ENCODE data around the gene ACYP1.
A peak's percentile ranks its signal among the peaks of the same experiment; 100 is the strongest.

ACYP1 gene

DNA sequence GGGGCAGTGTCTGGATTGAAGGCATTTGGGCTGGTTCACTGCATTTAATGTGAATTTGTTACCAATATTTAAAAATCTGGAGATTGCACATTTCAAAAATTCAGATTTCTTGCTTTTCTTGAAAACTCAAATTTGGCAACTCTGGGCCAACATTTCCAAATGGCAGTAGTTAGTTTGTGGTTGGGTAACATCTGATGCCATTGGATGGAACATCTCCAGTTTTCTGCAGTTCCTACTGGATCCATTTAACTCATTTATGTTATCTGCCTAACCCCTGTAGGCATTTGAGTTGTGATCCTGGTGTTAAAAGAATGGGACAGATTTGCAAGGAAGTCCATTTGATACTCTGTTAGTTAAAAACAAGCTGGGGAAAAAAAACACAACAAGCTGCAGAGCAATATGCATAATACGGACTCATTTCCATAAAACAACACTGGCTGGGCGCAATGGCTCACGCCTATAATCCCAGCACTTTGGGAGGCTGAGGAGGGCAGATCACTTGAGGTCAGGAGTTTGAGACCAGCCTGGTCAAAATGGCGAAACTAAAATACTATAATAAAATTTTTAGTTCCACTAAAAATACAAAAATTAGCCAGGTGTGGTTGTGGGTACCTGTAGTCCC is 53.2 kb downstream of the ACYP1 start:
- no peak for DNase-seq (ENCODE audit: low spot score in 2 of 2)
- Mint-ChIP-seq H3K4me1 (peaks cover 2% of the 10 kb centered on the region), H3K27ac (no peak overlapping the region), H3K4me3 (no peak overlapping the region), H3K36me3 (peaks cover 23% of the 10 kb centered on the region), H3K27me3 (no peaks in the 10 kb centered on the region), H3K9me3 (no peaks in the 10 kb centered on the region)
- no peak for ATAC-seq (ENCODE audit: low read depth)

DNA sequence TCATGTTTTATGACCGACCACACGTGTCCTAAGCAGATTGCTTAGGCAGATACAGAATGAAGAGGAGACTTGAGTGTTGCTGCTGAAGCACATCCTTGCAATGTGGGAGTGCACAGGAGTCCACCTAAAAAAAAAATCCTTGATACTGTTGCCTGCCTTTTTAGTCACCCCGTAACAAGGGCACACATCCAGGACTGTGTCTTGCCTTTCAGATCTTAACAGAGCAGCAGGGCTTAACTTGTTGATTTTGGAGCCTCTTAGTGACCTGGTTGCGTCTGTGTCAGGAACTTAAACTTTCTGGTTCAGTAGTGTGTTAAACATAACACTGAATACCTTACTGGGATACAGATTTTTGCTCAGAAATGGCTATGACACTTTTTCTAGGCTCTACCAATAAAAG is 54.6 kb downstream of the ACYP1 start:
- H3K4me3 Mint-ChIP-seq: no peak overlapping the region
- no peak for ATAC-seq (ENCODE audit: low read depth)
- no peaks in the 10 kb centered on the region for H3K9me3 Mint-ChIP-seq
- H3K27me3 Mint-ChIP-seq: no peaks in the 10 kb centered on the region
- no peak overlapping the region for H3K27ac Mint-ChIP-seq
- peaks cover 4% of the 10 kb centered on the region for H3K4me1 Mint-ChIP-seq
- no peak for DNase-seq (ENCODE audit: low spot score in 2 of 2)
- peaks cover 30% of the 10 kb centered on the region for H3K36me3 Mint-ChIP-seq

- ATAC-seq (ENCODE audit: low read depth) (no peak), DNase-seq (ENCODE audit: low spot score in 2 of 2) (no peak)
- no peak overlapping the region for H3K4me3 Mint-ChIP-seq
- peaks cover 27% of the 10 kb centered on the region for H3K36me3 Mint-ChIP-seq
- H3K27me3 Mint-ChIP-seq: no peaks in the 10 kb centered on the region
- H3K9me3 Mint-ChIP-seq: no peaks in the 10 kb centered on the region
- H3K27ac Mint-ChIP-seq: no peak overlapping the region
- peaks cover 15% of the 10 kb centered on the region for H3K4me1 Mint-ChIP-seq
These were observed 58.5 kb downstream of the ACYP1 start for GRCh38 chr14:75005357-75005756.

GRCh38 chr14:75003250-75004027 is 60.4 kb downstream of the ACYP1 start:
- H3K36me3 Mint-ChIP-seq: peaks cover 19% of the 10 kb centered on the region
- peak overlapping the region; percentile 99 for H3K27ac Mint-ChIP-seq
- H3K27me3 Mint-ChIP-seq: no peaks in the 10 kb centered on the region
- ATAC-seq (ENCODE audit: low read depth): no peak
- H3K9me3 Mint-ChIP-seq: no peaks in the 10 kb centered on the region
- peak in 1 of 2 donors; percentile 18 for DNase-seq (ENCODE audit: low spot score in 2 of 2)
- peak overlapping the region; percentile 96 for H3K4me3 Mint-ChIP-seq
- peaks cover 15% of the 10 kb centered on the region for H3K4me1 Mint-ChIP-seq
